AG09309 (cell line): ENCODE measurements around the gene COL9A2.

Source experiments
- DNase-seq: peaks from one replicate; pipeline ENCODE4 v3.0.0-alpha.2; 2010; ENCODE audit warnings: low read depth
- H3K4me3 ChIP-seq: 2 replicates; pipeline ENCODE4 v1.5.1; 2011; ENCODE audit warnings: mild to moderate bottlenecking, low read depth, low read length, moderate library complexity; ENCODE audit not compliant: control insufficient read depth
- CTCF ChIP-seq: IDR thresholded peaks from 2 replicates; pipeline ENCODE4 v1.5.1; 2011; ENCODE audit warnings: mild to moderate bottlenecking, low read depth, low read length, inconsistent platforms; ENCODE audit not compliant: insufficient read depth, control insufficient read depth; ENCODE audit errors: missing control alignments

Gene COL9A2

GRCh38 chr1:40273547-40274166 is 43.4 kb downstream of the COL9A2 start:
- no peak for TF ChIP-seq CTCF
- H3K4me3 ChIP-seq, result no peak overlapping the region
- no peak for DNase-seq

- DNase-seq, result no peak
- no peak for TF ChIP-seq CTCF
- no peak overlapping the region for H3K4me3 ChIP-seq
These were observed 44.4 kb downstream of the COL9A2 start for GRCh38 chr1:40272653-40273213.

GRCh38 chr1:40270152-40270834 is 46.8 kb downstream of the COL9A2 start:
- no peak for DNase-seq
- no peak for TF ChIP-seq CTCF
- H3K4me3 ChIP-seq, result no peak overlapping the region

GRCh38 chr1:40268211-40268610 is 48.9 kb downstream of the COL9A2 start:
- no peak for TF ChIP-seq CTCF
- no peak for DNase-seq
- H3K4me3 ChIP-seq, result no peak overlapping the region

GRCh38 chr1:40267767-40268187 is 49.3 kb downstream of the COL9A2 start:
- no peak overlapping the region for H3K4me3 ChIP-seq
- peak; percentile 95 for DNase-seq
- no peak for TF ChIP-seq CTCF

- no peak overlapping the region for H3K4me3 ChIP-seq
- DNase-seq, result no peak
- TF ChIP-seq CTCF, result no peak
These were observed 50.1 kb downstream of the COL9A2 start for GRCh38 chr1:40266786-40267535.
